H9 (cell line): ENCODE measurements around the gene USP3. TPM values are rescaled to one million over a fixed set of nuclear protein-coding genes. Genes with fewer than 3 reads are reported as not detected.

Source experiments
- DNase-seq: peaks from one replicate; pipeline ENCODE4 v3.0.0-alpha.2; 2017
- H2AFZ ChIP-seq: one replicate; pipeline ENCODE4 v1.6.1; 2013; ENCODE audit warnings: mild to moderate bottlenecking, low read length, control low read depth, moderate library complexity
- H2AK5ac ChIP-seq: 2 replicates; pipeline ENCODE4 v1.6.1; 2013; ENCODE audit warnings: low read length, control low read depth, mixed read lengths; ENCODE audit not compliant: insufficient read length
- H2BK120ac ChIP-seq: one replicate; pipeline ENCODE4 v1.6.1; 2013; ENCODE audit warnings: low read depth, mild to moderate bottlenecking, low read length, control low read depth, inconsistent platforms; ENCODE audit not compliant: poor library complexity, severe bottlenecking
- H2BK12ac ChIP-seq: 2 replicates; pipeline ENCODE4 v1.6.1; 2013; ENCODE audit warnings: low read length, control low read depth, mixed read lengths, low read depth; ENCODE audit not compliant: insufficient read length
- H2BK15ac ChIP-seq: 2 replicates; pipeline ENCODE4 v1.6.1; 2013; ENCODE audit warnings: low read depth, low read length, control low read depth
- H2BK20ac ChIP-seq: one replicate; pipeline ENCODE4 v1.6.1; 2013; ENCODE audit warnings: low read depth, mild to moderate bottlenecking, low read length, control low read depth, inconsistent platforms; ENCODE audit not compliant: poor library complexity, severe bottlenecking
- H2BK5ac ChIP-seq: 2 replicates; pipeline ENCODE4 v1.6.1; 2013; ENCODE audit warnings: low read length, control low read depth, mixed read lengths; ENCODE audit not compliant: insufficient read length
- H3K14ac ChIP-seq: 2 replicates; pipeline ENCODE4 v1.6.1; 2013; ENCODE audit warnings: low read length, control low read depth; ENCODE audit not compliant: insufficient read depth
- H3K18ac ChIP-seq: 2 replicates; pipeline ENCODE4 v1.6.1; 2013; ENCODE audit warnings: low read depth, mild to moderate bottlenecking, mixed read lengths, low read length, control low read depth; ENCODE audit not compliant: insufficient read length
- H3K23ac ChIP-seq: 2 replicates; pipeline ENCODE4 v1.6.1; 2013; ENCODE audit warnings: low read length, control low read depth, mixed read lengths, low read depth; ENCODE audit not compliant: insufficient read length
- H3K23me2 ChIP-seq: 2 replicates; pipeline ENCODE4 v1.6.1; 2013; ENCODE audit warnings: low read depth, mild to moderate bottlenecking, mixed read lengths, low read length, control low read depth; ENCODE audit not compliant: insufficient read length, poor library complexity, severe bottlenecking
- H3K27ac ChIP-seq: 2 replicates; pipeline ENCODE4 v1.5.1; 2013; ENCODE audit warnings: low read length, control low read depth, mixed read lengths, low read depth; ENCODE audit not compliant: insufficient read length
- H3K27me3 ChIP-seq: 2 replicates; pipeline ENCODE4 v1.6.1; 2013; ENCODE audit warnings: low read length, control low read depth, inconsistent platforms; ENCODE audit not compliant: insufficient read depth
- H3K4ac ChIP-seq: 2 replicates; pipeline ENCODE4 v1.6.1; 2013; ENCODE audit warnings: low read depth, mild to moderate bottlenecking, control low read depth, inconsistent platforms, low read length, moderate library complexity
- H3K4me1 ChIP-seq: 2 replicates; pipeline ENCODE4 v1.6.1; 2013; ENCODE audit warnings: low read length, control low read depth, inconsistent platforms; ENCODE audit not compliant: insufficient read depth
- H3K4me2 ChIP-seq: 2 replicates; pipeline ENCODE4 v1.6.1; 2013; ENCODE audit warnings: low read length, control low read depth, mixed read lengths; ENCODE audit not compliant: insufficient read length, insufficient read depth
- H3K56ac ChIP-seq: 2 replicates; pipeline ENCODE4 v1.6.1; 2013; ENCODE audit warnings: low read depth, mild to moderate bottlenecking, mixed read lengths, low read length, control low read depth; ENCODE audit not compliant: insufficient read length
- H3K79me1 ChIP-seq: 2 replicates; pipeline ENCODE4 v1.6.1; 2013; ENCODE audit warnings: low read depth, mild to moderate bottlenecking, moderate library complexity, low read length, control low read depth, inconsistent platforms; ENCODE audit not compliant: insufficient read depth, poor library complexity, severe bottlenecking
- H3K79me2 ChIP-seq: 2 replicates; pipeline ENCODE4 v1.6.1; 2013; ENCODE audit warnings: low read length, control low read depth, inconsistent platforms; ENCODE audit not compliant: insufficient read depth
- H3K9ac ChIP-seq: 2 replicates; pipeline ENCODE4 v1.6.1; 2013; ENCODE audit warnings: low read length, control low read depth, mixed read lengths; ENCODE audit not compliant: insufficient read length; ENCODE audit errors: extremely low read depth
- H3K9me3 ChIP-seq: one replicate; pipeline ENCODE4 v1.6.1; 2013; ENCODE audit warnings: low read depth, low read length, inconsistent platforms; ENCODE audit not compliant: control insufficient read depth
- H3T11ph ChIP-seq: one replicate; pipeline ENCODE4 v1.6.1; 2013; ENCODE audit warnings: mild to moderate bottlenecking, low read length, control low read depth, inconsistent platforms
- H4K20me1 ChIP-seq: one replicate; pipeline ENCODE4 v1.6.1; 2013; ENCODE audit not compliant: control insufficient read depth, insufficient read length, insufficient read depth
- H4K5ac ChIP-seq: 2 replicates; pipeline ENCODE4 v1.6.1; 2013; ENCODE audit warnings: low read depth, mild to moderate bottlenecking, mixed read lengths, low read length, control low read depth; ENCODE audit not compliant: insufficient read length
- H4K8ac ChIP-seq: replicated peaks from 2 replicates; pipeline ENCODE4 v1.6.1; 2013; ENCODE audit warnings: low read length, control low read depth, mixed read lengths, low read depth; ENCODE audit not compliant: insufficient read length
- H4K91ac ChIP-seq: 2 replicates; pipeline ENCODE4 v1.6.1; 2013; ENCODE audit warnings: low read depth, mild to moderate bottlenecking, moderate library complexity, mixed read lengths, low read length, control low read depth; ENCODE audit not compliant: insufficient read length
- H3K27ac Mint-ChIP-seq, 3 experiments: 2 replicates in 2 of 3; 3 replicates in 1 of 3; pipeline ENCODE4 v1.8.0; 2020 to 2021; ENCODE audit warnings: mixed read lengths in 3 of 3, mild to moderate bottlenecking in 1 of 3, moderate library complexity in 1 of 3
- H3K27me3 Mint-ChIP-seq: 2 replicates; pipeline ENCODE4 v1.8.0; 2021; ENCODE audit warnings: low read depth, mild to moderate bottlenecking, moderate library complexity, mixed read lengths
- H3K36me3 Mint-ChIP-seq, 3 experiments: 2 replicates in 2 of 3; 3 replicates in 1 of 3; pipeline ENCODE4 v1.8.0; 2020 to 2021; ENCODE audit warnings: low read depth in 3 of 3, mixed read lengths in 3 of 3; ENCODE audit not compliant: insufficient read depth in 1 of 3
- H3K4me1 Mint-ChIP-seq, 2 experiments: 2 replicates each; pipeline ENCODE4 v1.8.0; 2020; ENCODE audit warnings: mixed read lengths in 2 of 2
- H3K4me3 Mint-ChIP-seq, 2 experiments: 2 replicates in 1 of 2; 3 replicates in 1 of 2; pipeline ENCODE4 v1.8.0; 2020 to 2021; ENCODE audit warnings: mild to moderate bottlenecking in 2 of 2, mixed read lengths in 2 of 2, moderate library complexity in 1 of 2
- H3K9me3 Mint-ChIP-seq, 2 experiments: 2 replicates in 1 of 2; 3 replicates in 1 of 2; pipeline ENCODE4 v1.8.0; 2020; ENCODE audit warnings: mild to moderate bottlenecking in 2 of 2, mixed read lengths in 2 of 2, moderate library complexity in 1 of 2
- CTCF ChIP-seq: fragments of 200-600 bp; sonication (generic); conservative IDR thresholded peaks from 3 replicates; pipeline ENCODE4 v1.8.0; 2021; ENCODE audit warnings: antibody characterized with exemption, mild to moderate bottlenecking
- WGBS: extraction: QIAGEN DNeasy Blood & Tissue Kit; methylation state at CpG from one replicate; pipeline ENCODE4 v1.1.7; 2013; ENCODE audit warnings: missing lambda C conversion rate, low lambda C conversion rate, mixed read lengths; ENCODE audit not compliant: insufficient read length; ENCODE audit errors: extremely low coverage; 5-methylcytosine and 5-hydroxymethylcytosine counted together
- total RNA-seq: library from RNA; stranded (reverse); gene quantifications from 2 replicates; pipeline ENCODE4 v1.2.1, GENCODE V29; 2021

The USP3 gene
- total RNA-seq, 1 experiment from 2014 or later, result 14.2 TPM

GRCh38 chr15:63554337-63554927 lies 50.0 kb downstream of the USP3 start:
- no peak overlapping the region for H3K27ac Mint-ChIP-seq
- H3K9me3 ChIP-seq, result no peaks in the 10 kb centered on the region

More at GRCh38 chr15:63554337-63554927, 50.0 kb downstream of the USP3 start:
- WGBS, result no CpG with 5 or more reads among the region's 2 CpGs
- H4K20me1 ChIP-seq, result no peaks in the 10 kb centered on the region
- Mint-ChIP-seq H3K4me3 (no peak overlapping the region), H3K4me1 (peaks cover 21 to 36% of the 10 kb centered on the region in 2 experiments), H3K27me3 (no peaks in the 10 kb centered on the region), H3K36me3 (peaks cover 0 to 6% (median 4%) of the 10 kb centered on the region in 3 experiments; a peak in 4 of 7 replicates), H3K9me3 (no peaks in the 10 kb centered on the region)
- no peak overlapping the region for H2BK15ac ChIP-seq
- no peaks in the 10 kb centered on the region for H3K27me3 ChIP-seq
- no peak overlapping the region for H3K23ac ChIP-seq
- no peak overlapping the region for H3T11ph ChIP-seq
- no peak overlapping the region for H2BK120ac ChIP-seq
- no peak for DNase-seq
- H3K14ac ChIP-seq, result no peak overlapping the region
- no peak for TF ChIP-seq CTCF
- H3K9ac ChIP-seq, result no peak overlapping the region
- H3K79me1 ChIP-seq, result no peaks in the 10 kb centered on the region
- no peak overlapping the region for H2BK5ac ChIP-seq
- H3K18ac ChIP-seq, result no peak overlapping the region
- no peak overlapping the region for H3K4me2 ChIP-seq
- H3K4ac ChIP-seq, result no peak overlapping the region
- H2BK20ac ChIP-seq, result no peak overlapping the region
- no peak overlapping the region for H4K91ac ChIP-seq
- H2BK12ac ChIP-seq, result no peak overlapping the region
- no peak overlapping the region for H4K8ac ChIP-seq
- no peaks in the 10 kb centered on the region for H3K23me2 ChIP-seq
- peaks cover 2% of the 10 kb centered on the region; the same call in 1 of the 2 replicates for H3K4me1 ChIP-seq
- no peak overlapping the region for H4K5ac ChIP-seq
- H2AK5ac ChIP-seq, result no peak overlapping the region
- H3K56ac ChIP-seq, result no peak overlapping the region
- no peaks in the 10 kb centered on the region for H3K79me2 ChIP-seq
- no peak overlapping the region for H2AFZ ChIP-seq
- H3K27ac ChIP-seq, result no peak overlapping the region
